ENCODE results near the gene NLRP12.

GRCh38 chr19:53768401-53768800, 55.7 kb downstream of the NLRP12 start:
- TF ChIP-seq POLR2A (IDR thresholded peaks at IDR 0.05) = no peak
- no peak for TF ChIP-seq CTCF (IDR thresholded peaks at IDR 0.05)

Data from lower leg skin (tissue), 3 donors.